Caki2 (cell line): ENCODE results near the gene ATP11A. TPM values are rescaled to one million over a fixed set of nuclear protein-coding genes. Genes with fewer than 3 reads are reported as not detected.

Experiments
- DNase-seq: peaks from one replicate; pipeline ENCODE4 v3.0.0-alpha.2; 2015; ENCODE audit warnings: low read depth
- in situ Hi-C: cut with HindIII; loops from 2 replicates; pipeline ENCODE4 v1.10.0; 2016; ENCODE audit warnings: low sequenced_read_pairs, low pct_unique_long_range_greater_than_20kb, mixed read lengths
- total RNA-seq: library from RNA; depleted of rRNA; stranded (reverse); fragments of >200 nt; shearing (Covaris generic); gene quantifications from 2 replicates; pipeline ENCODE4 v1.2.3, GENCODE V29; 2014; ENCODE audit warnings: low replicate concordance

ATP11A gene
- total RNA-seq, 1 experiment from 2014 or later, result 3.5 TPM

- in situ Hi-C loops, result no loop called here
- no peak for DNase-seq
These were observed 71.1 kb downstream of the ATP11A start for GRCh38 chr13:112760931-112761330.

GRCh38 chr13:112761701-112762689 is 72.2 kb downstream of the ATP11A start:
- no peak for DNase-seq
- in situ Hi-C loops, result no loop called here

- no peak for DNase-seq
- in situ Hi-C loops, result no loop called here
These were observed 72.8 kb downstream of the ATP11A start for GRCh38 chr13:112762690-112763080.

- in situ Hi-C loops, result no loop called here
- no peak for DNase-seq
These were observed 74.2 kb downstream of the ATP11A start for GRCh38 chr13:112764028-112764427.

- no peak for DNase-seq
- in situ Hi-C loops, result no loop called here
These were observed 75.2 kb downstream of the ATP11A start for GRCh38 chr13:112764864-112765561.

- in situ Hi-C loops, result no loop called here
These were observed 75.9 kb downstream of the ATP11A start for GRCh38 chr13:112765731-112766130.

GRCh38 chr13:112766336-112766735 is 76.5 kb downstream of the ATP11A start:
- in situ Hi-C loops, result no loop called here
- DNase-seq, result no peak

More at GRCh38 chr13:112765731-112766130, 75.9 kb downstream of the ATP11A start:
- DNase-seq, result no peak

GRCh38 chr13:112767506-112768471 is 78.0 kb downstream of the ATP11A start:
- in situ Hi-C loops, result no loop called here
- DNase-seq, result no peak

GRCh38 chr13:112768795-112769481 is 79.1 kb downstream of the ATP11A start:
- no peak for DNase-seq
- in situ Hi-C loops, result no loop called here

GRCh38 chr13:112769615-112770014 is 79.8 kb downstream of the ATP11A start:
- no peak for DNase-seq
- in situ Hi-C loops, result no loop called here

GRCh38 chr13:112770504-112770903 is 80.7 kb downstream of the ATP11A start:
- in situ Hi-C loops, result no loop called here

GRCh38 chr13:112771139-112771876 is 81.5 kb downstream of the ATP11A start:
- DNase-seq, result no peak
- in situ Hi-C loops, result no loop called here

More at GRCh38 chr13:112770504-112770903, 80.7 kb downstream of the ATP11A start:
- no peak for DNase-seq

GRCh38 chr13:112771877-112772538 is 82.2 kb downstream of the ATP11A start:
- no peak for DNase-seq
- in situ Hi-C loops, result no loop called here

- DNase-seq, result no peak
- in situ Hi-C loops, result no loop called here
These were observed 82.7 kb downstream of the ATP11A start for GRCh38 chr13:112772539-112772909.

- in situ Hi-C loops, result no loop called here
- DNase-seq, result no peak
These were observed 83.1 kb downstream of the ATP11A start for GRCh38 chr13:112772929-112773328.

GRCh38 chr13:112773601-112774447 is 84.0 kb downstream of the ATP11A start:
- in situ Hi-C loops, result no loop called here
- DNase-seq, result no peak
